ENCODE results near the gene C6orf132. TPM values are rescaled to one million over a fixed set of nuclear protein-coding genes. Genes with fewer than 3 reads are reported as not detected.

The C6orf132 gene
- total RNA-seq, 1 donor: 2.9 TPM

- H3K9me3 ChIP-seq (ENCODE audit: low read depth, low read length): no peaks in the 10 kb centered on the region
- H3K36me3 ChIP-seq (ENCODE audit: insufficient read depth, low read length): no peaks in the 10 kb centered on the region
- H3K4me1 ChIP-seq (ENCODE audit: insufficient read depth, low read length): no peaks in the 10 kb centered on the region
- H4K20me1 ChIP-seq (ENCODE audit: insufficient read depth, low read length): no peaks in the 10 kb centered on the region
- no peak for TF ChIP-seq CTCF (IDR thresholded peaks at IDR 0.05; ENCODE audit: extremely low read depth, low read depth, low read length)
- no peaks in the 10 kb centered on the region for H3K27me3 ChIP-seq (ENCODE audit: insufficient read depth, low read length)
- H2AFZ ChIP-seq (ENCODE audit: low read length): no peak overlapping the region
- DNase-seq (ENCODE audit: insufficient read length, low spot score, missing footprints): no peak
- no peak overlapping the region for H3K4me2 ChIP-seq (ENCODE audit: insufficient read depth, low read length)
- no peak overlapping the region for H3K4me3 ChIP-seq (ENCODE audit: insufficient read depth, low read length)
- H3K27ac ChIP-seq (ENCODE audit: low read depth, low read length): no peak overlapping the region
- no peaks in the 10 kb centered on the region for H3K79me2 ChIP-seq (ENCODE audit: insufficient read depth, low read length)
Observed at GRCh38 chr6:42179261-42179944, 37.0 kb upstream of the C6orf132 start.

DNA sequence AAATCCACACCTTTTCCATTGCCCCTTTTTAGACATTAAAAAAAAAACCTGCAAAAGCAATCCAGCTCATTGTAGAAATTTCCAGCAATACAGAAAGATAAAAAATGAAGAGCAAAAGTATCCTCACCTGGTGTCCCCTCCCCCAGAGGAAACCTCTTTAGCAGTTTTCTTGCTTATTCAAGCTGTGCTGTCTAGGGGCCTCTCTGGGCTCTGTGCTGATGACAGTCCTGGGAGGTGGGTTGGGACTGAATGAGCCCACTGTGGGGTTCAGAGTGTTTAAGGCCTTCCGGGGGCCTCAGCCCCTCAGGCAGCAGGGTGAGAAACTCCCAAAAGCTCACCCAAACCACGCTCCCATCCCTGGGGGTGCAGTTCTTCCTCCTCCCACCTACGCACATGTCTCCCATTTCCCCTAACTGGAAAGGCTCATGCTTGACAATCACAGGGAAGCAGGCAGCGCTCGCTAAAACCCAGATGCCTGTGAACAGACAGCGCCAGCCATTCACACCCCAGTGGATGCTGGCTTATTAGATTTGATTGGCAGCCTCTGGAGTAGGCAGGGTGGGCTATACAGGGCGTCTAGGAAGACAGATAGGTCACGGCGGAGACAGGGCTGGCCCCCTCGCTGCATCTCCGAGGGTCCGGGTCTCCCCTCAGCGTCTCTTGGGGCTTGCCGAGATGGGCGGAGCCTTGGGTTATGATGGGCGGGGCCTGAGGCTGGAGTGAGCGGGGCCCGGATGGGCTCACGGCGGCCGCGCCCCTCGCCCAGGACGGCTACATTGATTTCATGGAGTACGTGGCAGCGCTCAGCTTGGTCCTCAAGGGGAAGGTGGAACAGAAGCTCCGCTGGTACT is 35.3 kb upstream of the C6orf132 start:
- no peak for TF ChIP-seq CTCF (IDR thresholded peaks at IDR 0.05; ENCODE audit: extremely low read depth, low read depth, low read length)
- Histone ChIP-seq H2AFZ (ENCODE audit: low read length) (peak overlapping the region; percentile 73), H3K9me3 (ENCODE audit: low read depth, low read length) (no peaks in the 10 kb centered on the region), H3K79me2 (ENCODE audit: insufficient read depth, low read length) (no peaks in the 10 kb centered on the region), H3K36me3 (ENCODE audit: insufficient read depth, low read length) (no peaks in the 10 kb centered on the region), H4K20me1 (ENCODE audit: insufficient read depth, low read length) (no peaks in the 10 kb centered on the region), H3K27me3 (ENCODE audit: insufficient read depth, low read length) (no peaks in the 10 kb centered on the region), H3K27ac (ENCODE audit: low read depth, low read length) (no peak overlapping the region), H3K4me1 (ENCODE audit: insufficient read depth, low read length) (no peaks in the 10 kb centered on the region), H3K4me2 (ENCODE audit: insufficient read depth, low read length) (peak overlapping the region; percentile 40), H3K4me3 (ENCODE audit: insufficient read depth, low read length) (peak overlapping the region; percentile 53)
- no peak for DNase-seq (ENCODE audit: insufficient read length, low spot score, missing footprints)

GRCh38 chr6:42176981-42177380 is 34.6 kb upstream of the C6orf132 start:
- Histone ChIP-seq H3K27me3 (ENCODE audit: insufficient read depth, low read length) (no peaks in the 10 kb centered on the region), H3K27ac (ENCODE audit: low read depth, low read length) (no peak overlapping the region), H3K9me3 (ENCODE audit: low read depth, low read length) (no peaks in the 10 kb centered on the region), H3K36me3 (ENCODE audit: insufficient read depth, low read length) (no peaks in the 10 kb centered on the region), H2AFZ (ENCODE audit: low read length) (no peak overlapping the region), H3K4me1 (ENCODE audit: insufficient read depth, low read length) (no peaks in the 10 kb centered on the region), H3K79me2 (ENCODE audit: insufficient read depth, low read length) (no peaks in the 10 kb centered on the region), H3K4me2 (ENCODE audit: insufficient read depth, low read length) (no peak overlapping the region), H3K4me3 (ENCODE audit: insufficient read depth, low read length) (no peak overlapping the region), H4K20me1 (ENCODE audit: insufficient read depth, low read length) (no peaks in the 10 kb centered on the region)
- no peak for DNase-seq (ENCODE audit: insufficient read length, low spot score, missing footprints)
- no peak for TF ChIP-seq CTCF (IDR thresholded peaks at IDR 0.05; ENCODE audit: extremely low read depth, low read depth, low read length)

GRCh38 chr6:42175860-42176259 is 33.4 kb upstream of the C6orf132 start:
- peak; percentile 50 for TF ChIP-seq CTCF (IDR thresholded peaks at IDR 0.05; ENCODE audit: extremely low read depth, low read depth, low read length)
- Histone ChIP-seq H2AFZ (ENCODE audit: low read length) (no peak overlapping the region), H3K4me2 (ENCODE audit: insufficient read depth, low read length) (no peak overlapping the region)

More at GRCh38 chr6:42175860-42176259, 33.4 kb upstream of the C6orf132 start:
- Histone ChIP-seq H3K79me2 (ENCODE audit: insufficient read depth, low read length) (no peaks in the 10 kb centered on the region), H3K9me3 (ENCODE audit: low read depth, low read length) (no peaks in the 10 kb centered on the region), H4K20me1 (ENCODE audit: insufficient read depth, low read length) (no peaks in the 10 kb centered on the region), H3K27me3 (ENCODE audit: insufficient read depth, low read length) (no peaks in the 10 kb centered on the region), H3K36me3 (ENCODE audit: insufficient read depth, low read length) (no peaks in the 10 kb centered on the region), H3K27ac (ENCODE audit: low read depth, low read length) (no peak overlapping the region), H3K4me3 (ENCODE audit: insufficient read depth, low read length) (no peak overlapping the region), H3K4me1 (ENCODE audit: insufficient read depth, low read length) (no peaks in the 10 kb centered on the region)
- DNase-seq (ENCODE audit: insufficient read length, low spot score, missing footprints): no peak
